ENCODE results near the gene TUBB6.

Gene TUBB6

DNA sequence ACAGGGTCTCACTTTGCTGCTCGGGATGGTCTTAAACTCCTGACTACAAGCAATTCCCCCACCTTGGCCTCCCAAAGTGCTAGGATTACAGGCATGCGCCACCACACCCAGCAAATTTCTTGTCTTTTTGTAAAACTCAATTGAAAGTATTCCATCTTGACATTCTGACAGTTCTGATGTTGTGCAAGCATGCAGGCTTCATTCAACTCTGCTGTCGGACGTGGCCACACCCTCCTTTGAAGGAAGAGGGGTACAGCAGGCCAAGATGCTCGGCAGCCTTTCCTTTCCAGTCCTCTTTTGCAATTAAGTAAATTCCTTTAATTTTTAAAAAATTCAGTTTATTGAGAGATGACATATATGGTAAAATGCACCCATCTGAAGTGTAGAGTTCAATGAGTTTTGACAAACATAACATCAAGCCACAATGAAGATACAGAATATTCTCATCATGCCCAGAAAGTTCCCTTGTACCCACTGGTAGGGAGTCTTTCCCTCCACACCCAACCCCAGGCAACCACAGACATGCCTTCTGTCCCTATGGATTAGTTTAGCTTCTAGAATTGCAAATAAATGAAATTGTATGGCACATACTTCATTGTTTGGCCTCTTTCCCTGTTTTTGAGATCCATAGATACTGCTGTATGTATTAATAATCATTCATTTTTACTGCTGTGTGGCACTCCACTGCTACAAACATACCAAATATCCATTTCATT, 33.1 kb downstream of the TUBB6 start:
- no peaks in the 10 kb centered on the region for H3K27me3 ChIP-seq (ENCODE audit: insufficient read depth, low read depth, severe bottlenecking)
- H3K9me3 ChIP-seq (ENCODE audit: severe bottlenecking), result no peaks in the 10 kb centered on the region
- H3K4me3 ChIP-seq (ENCODE audit: low read depth, low read length), result no peak overlapping the region
- peaks cover 70% of the 10 kb centered on the region for H3K36me3 ChIP-seq
- TF ChIP-seq, protein P1, sequence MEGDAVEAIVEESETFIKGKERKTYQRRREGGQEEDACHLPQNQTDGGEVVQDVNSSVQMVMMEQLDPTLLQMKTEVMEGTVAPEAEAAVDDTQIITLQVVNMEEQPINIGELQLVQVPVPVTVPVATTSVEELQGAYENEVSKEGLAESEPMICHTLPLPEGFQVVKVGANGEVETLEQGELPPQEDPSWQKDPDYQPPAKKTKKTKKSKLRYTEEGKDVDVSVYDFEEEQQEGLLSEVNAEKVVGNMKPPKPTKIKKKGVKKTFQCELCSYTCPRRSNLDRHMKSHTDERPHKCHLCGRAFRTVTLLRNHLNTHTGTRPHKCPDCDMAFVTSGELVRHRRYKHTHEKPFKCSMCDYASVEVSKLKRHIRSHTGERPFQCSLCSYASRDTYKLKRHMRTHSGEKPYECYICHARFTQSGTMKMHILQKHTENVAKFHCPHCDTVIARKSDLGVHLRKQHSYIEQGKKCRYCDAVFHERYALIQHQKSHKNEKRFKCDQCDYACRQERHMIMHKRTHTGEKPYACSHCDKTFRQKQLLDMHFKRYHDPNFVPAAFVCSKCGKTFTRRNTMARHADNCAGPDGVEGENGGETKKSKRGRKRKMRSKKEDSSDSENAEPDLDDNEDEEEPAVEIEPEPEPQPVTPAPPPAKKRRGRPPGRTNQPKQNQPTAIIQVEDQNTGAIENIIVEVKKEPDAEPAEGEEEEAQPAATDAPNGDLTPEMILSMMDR (IDR thresholded peaks at IDR 0.05; ENCODE audit: low read depth, low read length), result no peak
- DNase-seq, result no peak
- H3K27ac ChIP-seq, result no peak overlapping the region

DNA sequence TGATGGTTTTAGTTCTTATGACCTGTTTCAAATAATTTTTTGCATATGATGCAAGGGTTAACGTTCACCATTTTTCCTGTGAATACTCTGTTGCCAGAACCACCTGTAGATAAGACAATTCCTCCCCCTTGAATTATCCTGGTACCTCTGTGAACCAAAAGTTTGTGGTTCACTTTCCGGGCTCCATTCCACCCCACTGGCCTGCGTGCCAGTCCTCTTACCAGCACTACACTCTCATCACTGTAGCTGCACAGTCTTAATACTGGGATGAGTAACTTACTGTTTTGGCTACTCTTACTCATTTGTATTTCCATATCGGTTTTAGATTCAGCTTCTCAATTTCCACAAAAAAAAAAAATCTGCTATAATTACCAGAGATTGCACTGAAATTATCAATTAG, 34.6 kb downstream of the TUBB6 start:
- H3K4me3 ChIP-seq (ENCODE audit: low read depth, low read length), result no peak overlapping the region
- no peaks in the 10 kb centered on the region for H3K9me3 ChIP-seq (ENCODE audit: severe bottlenecking)
- DNase-seq, result no peak
- no peak overlapping the region for H3K27ac ChIP-seq
- no peaks in the 10 kb centered on the region for H3K27me3 ChIP-seq (ENCODE audit: insufficient read depth, low read depth, severe bottlenecking)
- H3K36me3 ChIP-seq, result peaks cover 69% of the 10 kb centered on the region
- TF ChIP-seq, protein P1 (IDR thresholded peaks at IDR 0.05; ENCODE audit: low read depth, low read length), result no peak

DNA sequence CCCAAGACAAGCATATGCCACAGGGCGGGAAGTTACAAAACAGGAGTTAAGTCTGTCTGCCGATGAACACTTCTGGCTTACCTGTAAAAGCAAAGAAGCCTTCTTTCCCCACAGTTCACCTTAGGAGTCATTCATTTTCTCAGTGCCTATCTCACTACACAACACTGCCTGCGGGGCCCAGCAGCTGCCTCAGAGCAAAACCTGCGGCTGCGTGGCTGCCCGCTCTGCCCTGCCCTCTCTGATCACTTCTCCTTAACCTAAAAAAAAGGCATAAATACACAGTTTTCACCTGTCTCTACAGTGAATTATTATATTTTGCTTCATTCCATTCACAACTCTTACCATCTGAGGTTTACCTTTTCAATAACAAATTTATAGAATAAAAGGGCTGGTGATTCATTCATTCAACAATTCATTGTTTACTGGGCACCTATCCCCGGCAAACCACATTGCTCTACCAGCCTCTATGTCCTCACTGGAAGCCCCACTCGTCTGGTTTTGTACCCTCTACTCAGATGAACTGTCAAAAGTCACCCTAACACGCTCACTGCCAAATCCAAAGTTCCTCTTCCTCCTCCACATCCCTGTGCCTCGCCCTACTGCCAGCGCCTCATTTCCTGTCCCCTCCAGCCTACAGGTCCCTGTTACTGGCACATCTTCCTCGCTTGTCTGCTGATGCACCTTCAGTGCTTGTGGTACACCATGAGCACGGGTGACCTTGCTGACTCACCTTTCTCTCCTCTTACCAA, 37.6 kb downstream of the TUBB6 start:
- H3K27me3 ChIP-seq (ENCODE audit: insufficient read depth, low read depth, severe bottlenecking), result no peaks in the 10 kb centered on the region
- H3K36me3 ChIP-seq, result peaks cover 82% of the 10 kb centered on the region
- TF ChIP-seq, protein P1 (IDR thresholded peaks at IDR 0.05; ENCODE audit: low read depth, low read length), result no peak
- no peak overlapping the region for H3K4me3 ChIP-seq (ENCODE audit: low read depth, low read length)
- DNase-seq, result no peak
- H3K9me3 ChIP-seq (ENCODE audit: severe bottlenecking), result no peaks in the 10 kb centered on the region
- H3K27ac ChIP-seq, result no peak overlapping the region

DNA sequence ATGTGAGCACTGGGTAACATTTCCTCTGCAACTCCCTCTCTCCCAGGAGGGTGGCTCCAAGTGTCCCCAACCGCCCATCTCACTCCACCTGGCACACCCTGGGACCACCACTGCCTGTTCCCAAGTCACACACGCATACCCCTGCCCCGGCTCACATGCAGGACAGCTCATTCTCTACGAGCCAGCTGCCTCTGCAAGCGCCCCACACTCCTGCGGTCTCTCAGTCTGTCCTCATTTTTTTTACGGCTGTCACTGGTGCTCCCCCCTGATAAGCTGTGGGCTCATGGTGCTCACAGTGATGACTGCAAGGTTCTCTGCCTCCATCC, 38.2 kb downstream of the TUBB6 start:
- Histone ChIP-seq H3K9me3 (ENCODE audit: severe bottlenecking) (no peaks in the 10 kb centered on the region), H3K27ac (no peak overlapping the region), H3K36me3 (peaks cover 84% of the 10 kb centered on the region), H3K27me3 (ENCODE audit: insufficient read depth, low read depth, severe bottlenecking) (no peaks in the 10 kb centered on the region), H3K4me3 (ENCODE audit: low read depth, low read length) (no peak overlapping the region)
- no peak for DNase-seq
- TF ChIP-seq, protein P1 (IDR thresholded peaks at IDR 0.05; ENCODE audit: low read depth, low read length), result no peak

DNA sequence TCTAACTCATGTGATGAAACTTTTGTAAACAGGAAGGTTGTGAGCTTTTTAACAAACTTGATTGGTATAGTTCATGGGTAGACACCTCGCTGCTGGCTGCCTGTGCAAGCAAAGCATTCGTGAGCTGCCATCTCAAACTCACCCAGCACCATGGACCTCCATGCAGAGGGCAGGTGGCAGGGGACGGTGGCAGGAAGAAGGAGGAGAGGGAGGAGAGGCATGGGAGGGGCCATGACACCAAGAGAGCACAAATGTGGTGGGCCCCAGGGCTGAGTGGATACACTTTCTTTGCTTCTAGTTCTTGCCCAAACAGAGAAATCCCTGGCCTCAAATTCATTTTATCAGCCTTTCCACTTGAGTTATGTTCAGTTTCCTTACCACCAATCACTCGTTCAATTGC, 39.9 kb downstream of the TUBB6 start:
- TF ChIP-seq, protein P1 (IDR thresholded peaks at IDR 0.05; ENCODE audit: low read depth, low read length), result no peak
- Histone ChIP-seq H3K27me3 (ENCODE audit: insufficient read depth, low read depth, severe bottlenecking) (no peaks in the 10 kb centered on the region), H3K27ac (no peak overlapping the region), H3K4me3 (ENCODE audit: low read depth, low read length) (no peak overlapping the region), H3K9me3 (ENCODE audit: severe bottlenecking) (no peaks in the 10 kb centered on the region), H3K36me3 (peaks cover 87% of the 10 kb centered on the region)
- DNase-seq, result no peak

Measured in WERI-Rb-1 (cell line).